CD4-positive, alpha-beta T cell treated with Interleukin-1 beta for 1 hour (primary cell): ENCODE data around the gene STIMATE.

Source experiments
- DNase-seq, 2 donors: peaks; one replicate each; pipeline ENCODE4 v3.0.0-alpha.2; 2020 to 2022

STIMATE gene

DNA sequence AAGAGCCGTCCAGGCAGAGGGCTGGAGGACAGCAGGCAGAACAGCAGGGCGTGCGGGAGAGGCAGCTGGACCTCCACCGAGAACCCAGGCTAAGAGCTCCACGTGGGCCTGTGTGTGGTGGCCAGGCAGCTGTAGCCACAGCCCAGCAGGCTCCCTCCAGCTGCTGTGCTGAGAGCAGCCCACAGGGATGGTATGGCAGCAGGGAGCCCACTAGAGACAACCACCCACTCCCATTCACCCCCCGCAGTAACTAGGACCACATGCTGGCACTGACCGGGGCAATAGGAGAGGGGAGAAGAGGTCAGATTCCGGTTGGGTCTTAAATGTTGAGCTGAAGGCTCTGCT lies 37.0 kb downstream of the STIMATE start:
- no peak for DNase-seq

DNA sequence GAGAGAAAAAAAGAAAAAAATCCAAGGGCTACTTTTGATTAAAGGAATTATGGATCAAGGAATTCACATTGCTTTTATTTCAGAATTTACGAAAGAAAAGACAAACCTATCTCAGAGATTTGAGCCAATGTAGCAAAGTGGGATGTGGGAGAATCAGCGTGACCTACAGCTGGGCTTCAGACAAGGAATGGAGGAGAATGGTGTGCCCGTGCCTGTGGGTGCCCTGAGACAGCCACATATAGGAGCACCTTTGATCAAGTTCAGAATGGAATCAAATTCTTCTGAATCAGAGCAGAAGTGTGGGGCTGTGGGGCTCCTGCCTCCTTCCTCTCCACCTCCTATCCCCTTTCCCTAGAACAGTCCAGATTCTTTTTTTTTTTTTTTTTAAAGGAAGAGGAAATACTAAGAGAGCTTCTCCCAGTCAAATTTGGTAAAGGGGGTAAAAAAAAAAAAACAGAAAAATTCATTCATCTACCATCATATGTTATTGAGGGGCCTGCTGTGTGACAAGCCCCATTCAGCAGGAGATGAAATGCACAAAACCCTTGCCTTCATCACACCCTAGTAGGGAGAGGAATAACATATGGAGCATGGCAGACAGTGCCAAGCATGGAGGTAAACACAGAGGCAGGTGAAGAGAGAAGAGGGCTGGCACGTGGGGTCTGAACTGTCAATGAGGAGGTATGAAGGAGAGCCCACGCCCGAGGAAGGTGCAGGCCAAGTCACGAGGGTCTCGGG lies 37.5 kb downstream of the STIMATE start:
- DNase-seq: no peak

GRCh38 chr3:52857864-52858263 lies 39.5 kb downstream of the STIMATE start:
- no peak for DNase-seq

DNA sequence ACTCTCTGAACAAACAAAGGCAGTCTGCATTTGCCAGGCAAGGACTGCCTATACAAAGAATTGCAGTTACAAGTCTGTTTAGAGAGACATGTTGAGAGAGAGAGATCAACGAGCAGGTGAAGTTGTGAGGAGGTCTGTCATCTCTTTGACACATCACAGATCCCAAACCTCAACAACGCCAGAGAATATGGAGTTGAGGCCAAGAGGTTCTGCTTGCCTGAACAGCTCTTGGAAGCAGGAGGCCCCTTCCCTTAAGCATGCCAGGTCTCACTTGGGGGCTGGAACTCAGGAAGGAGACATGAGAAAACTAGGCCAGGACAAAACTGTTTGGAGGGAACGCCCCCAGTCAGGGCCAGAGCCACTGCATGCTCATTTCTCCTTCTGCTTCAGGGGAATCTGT lies 40.2 kb downstream of the STIMATE start:
- no peak for DNase-seq

DNA sequence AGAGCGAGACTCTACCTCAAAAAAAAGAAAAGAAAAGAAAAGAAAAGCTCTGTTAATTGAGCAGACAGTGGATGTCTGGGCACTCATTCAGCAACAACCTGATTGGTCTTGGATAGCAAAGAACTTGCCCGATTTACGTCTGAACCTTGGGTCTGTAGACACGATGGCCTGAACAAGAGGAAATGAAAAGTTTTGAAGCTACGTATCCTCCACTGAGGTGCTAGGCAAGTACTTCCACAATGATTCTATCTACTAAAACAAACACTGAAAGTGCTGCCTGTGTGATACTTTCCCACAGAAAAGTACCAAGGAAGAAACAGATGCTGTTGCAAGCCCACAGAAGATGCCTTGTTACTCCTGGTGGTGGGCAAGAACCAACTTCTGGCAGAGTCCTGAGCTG lies 40.7 kb downstream of the STIMATE start:
- no peak for DNase-seq

DNA sequence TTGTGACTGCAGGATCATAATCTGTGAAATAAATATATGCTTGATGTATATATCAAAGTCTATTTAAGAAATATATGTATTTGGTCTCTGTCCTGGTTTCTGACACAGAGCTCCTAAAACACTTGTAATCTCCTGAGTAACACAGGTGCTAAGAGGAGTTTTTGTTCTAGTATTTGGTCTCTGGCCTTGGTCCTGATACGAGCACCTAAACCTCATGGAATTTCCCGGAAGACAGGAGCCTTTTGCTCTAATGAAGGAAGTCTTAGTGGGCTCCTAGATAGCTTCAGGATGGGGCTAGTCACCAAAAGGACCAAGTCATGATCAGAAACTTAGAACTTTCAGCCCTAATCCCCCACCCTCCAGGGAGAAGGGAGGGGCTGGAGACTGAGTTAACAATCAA lies 43.3 kb downstream of the STIMATE start:
- DNase-seq: no peak

GRCh38 chr3:52852419-52852818 lies 44.9 kb downstream of the STIMATE start:
- no peak for DNase-seq

- peak; percentile 16 to 34 for DNase-seq
Observed at GRCh38 chr3:52851348-52851747, 46.0 kb downstream of the STIMATE start.

DNA sequence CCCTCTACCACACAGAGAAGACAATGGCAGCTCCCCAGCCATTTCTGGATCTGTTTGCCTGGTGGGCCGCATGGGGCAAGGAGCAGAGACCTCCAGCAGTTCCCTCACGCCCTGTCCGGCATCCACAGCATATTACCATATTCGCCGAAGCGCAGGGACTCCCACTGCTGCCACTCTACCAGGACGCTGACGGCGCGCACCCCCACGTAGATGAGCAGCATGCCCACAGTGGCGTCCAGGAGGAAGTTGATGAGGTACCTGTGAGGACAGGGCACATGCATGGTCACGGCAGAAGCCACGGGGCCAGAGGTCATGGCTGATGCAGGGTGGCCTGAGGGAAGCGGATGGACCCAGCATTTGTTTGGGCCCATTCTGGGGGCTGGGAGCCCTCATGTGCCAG lies 47.7 kb downstream of the STIMATE start:
- DNase-seq: no peak

- DNase-seq: no peak
Observed at GRCh38 chr3:52848617-52849016, 48.7 kb downstream of the STIMATE start.

- DNase-seq: no peak
Observed at GRCh38 chr3:52847726-52848125, 49.6 kb downstream of the STIMATE start.

DNA sequence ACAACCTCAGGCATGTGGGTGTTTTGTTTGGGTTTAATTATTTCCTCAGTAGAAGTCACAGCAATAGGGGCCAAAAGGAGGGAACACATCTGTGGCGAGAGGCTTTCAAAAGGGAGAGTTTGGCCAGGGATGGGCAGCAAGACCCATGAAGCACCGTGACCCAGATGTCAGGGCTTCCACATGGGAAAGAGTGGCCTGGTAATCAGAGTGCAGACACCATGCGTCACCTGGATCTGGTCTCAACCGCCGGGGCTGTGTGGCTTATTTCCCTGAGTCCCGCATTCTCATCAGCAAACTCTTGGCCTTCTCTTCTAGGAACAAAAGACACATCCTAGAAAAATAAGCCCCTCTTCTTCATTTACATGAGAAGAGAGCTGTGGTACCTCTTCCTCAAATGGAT lies 50.1 kb downstream of the STIMATE start:
- no peak for DNase-seq

DNA sequence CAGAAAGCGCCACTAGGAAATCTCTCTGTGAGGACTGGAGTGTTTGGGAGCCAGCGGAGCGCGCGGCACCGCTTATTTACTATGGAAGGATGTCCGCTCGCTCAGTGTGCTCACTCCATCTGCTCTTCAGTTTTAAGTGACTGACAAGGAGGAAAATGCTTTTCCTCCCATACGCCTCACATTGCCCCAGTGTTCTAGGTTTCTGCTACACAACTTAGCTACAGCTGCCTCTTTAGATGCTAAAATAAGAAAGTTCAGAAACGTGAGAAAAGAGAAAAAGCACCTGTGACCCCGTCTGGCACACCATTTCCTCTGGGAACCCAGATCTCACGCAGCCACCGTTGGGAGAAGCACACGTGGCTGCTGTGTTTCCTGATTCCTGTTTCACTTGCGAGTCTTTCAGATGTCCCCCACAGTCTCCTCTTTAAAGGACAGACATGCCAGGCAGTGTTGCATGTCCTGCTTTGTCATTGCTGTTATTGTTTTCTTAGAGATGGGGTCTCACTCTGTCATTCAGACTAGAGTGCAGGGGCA lies 50.8 kb downstream of the STIMATE start:
- no peak for DNase-seq

DNA sequence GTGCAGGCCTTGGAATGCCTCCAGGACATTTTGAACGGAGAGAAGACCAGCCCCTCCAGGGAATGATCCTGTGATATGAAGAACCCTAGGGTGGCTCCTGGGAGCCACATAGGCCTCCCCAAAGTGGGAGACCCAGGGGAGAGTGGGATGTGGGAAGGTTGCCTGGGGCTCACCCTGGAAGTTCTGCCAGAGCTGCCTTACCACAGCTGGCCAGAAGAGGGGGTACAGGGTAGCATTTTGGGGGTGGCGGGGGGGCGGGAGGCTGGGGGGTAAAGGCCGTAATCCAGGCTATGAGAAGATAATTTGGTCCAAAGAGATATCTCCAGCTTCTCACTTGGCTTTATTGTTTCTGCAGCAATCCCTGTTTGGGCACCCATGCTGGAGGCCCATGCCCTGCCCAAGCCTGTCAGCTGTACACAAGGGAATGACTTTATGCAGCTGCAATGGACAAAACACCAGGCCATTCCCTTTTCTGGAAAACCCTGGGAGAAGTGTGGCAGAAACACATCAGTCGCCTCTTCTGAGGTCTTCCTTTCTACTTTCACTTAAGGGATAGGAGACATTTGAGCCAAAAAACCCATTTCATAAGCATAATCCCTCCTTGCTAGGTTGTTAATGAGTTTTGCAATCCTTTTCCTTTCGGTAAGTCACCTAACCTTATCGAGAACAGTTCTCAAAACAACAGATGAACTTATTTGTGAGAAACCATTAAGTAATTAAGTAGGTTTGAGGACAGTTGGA lies 51.5 kb downstream of the STIMATE start:
- DNase-seq: peak in 1 of 2 donors; percentile 7

DNA sequence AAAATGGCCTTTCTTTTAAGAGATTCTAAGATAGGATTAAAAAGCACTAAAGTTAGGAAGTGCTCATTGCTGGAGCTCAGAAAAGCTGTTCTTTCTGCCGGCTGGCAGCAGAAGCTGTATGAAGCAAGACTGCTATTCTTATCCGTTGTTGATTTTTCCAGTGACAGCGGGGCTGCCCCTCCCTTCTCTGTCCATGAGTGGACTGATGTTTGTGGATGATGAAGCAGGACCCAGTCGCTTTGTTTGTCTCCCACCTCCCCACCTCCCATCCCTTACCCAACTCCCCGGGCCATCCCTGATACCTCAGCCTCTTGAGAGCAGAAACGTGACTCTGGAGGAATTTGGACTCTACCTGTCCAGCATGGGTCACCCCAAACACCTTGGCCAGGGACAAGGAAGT lies 52.2 kb downstream of the STIMATE start:
- DNase-seq: no peak

GRCh38 chr3:52844290-52844975 lies 52.9 kb downstream of the STIMATE start:
- DNase-seq: no peak

DNA sequence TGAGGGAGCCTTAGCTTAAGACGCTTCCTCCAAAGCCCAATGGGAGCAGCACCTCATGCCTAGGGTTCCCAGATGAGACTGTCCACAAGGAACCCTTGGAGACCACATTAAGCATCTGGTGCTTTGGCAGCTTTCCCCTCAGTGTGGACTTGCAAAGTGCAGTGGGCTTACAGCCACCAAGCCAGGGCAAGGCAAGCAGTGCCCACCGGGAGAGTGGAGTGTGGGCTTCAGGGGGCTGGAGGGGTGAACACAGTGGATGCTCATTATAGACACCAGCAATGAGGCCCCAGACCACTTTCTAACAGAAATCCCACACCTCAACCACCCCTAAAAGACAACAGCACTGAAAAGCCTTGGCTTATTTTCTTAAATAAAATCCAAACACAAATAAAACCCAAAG lies 53.5 kb downstream of the STIMATE start:
- no peak for DNase-seq

GRCh38 chr3:52843108-52843865 lies 54.1 kb downstream of the STIMATE start:
- no peak for DNase-seq

DNA sequence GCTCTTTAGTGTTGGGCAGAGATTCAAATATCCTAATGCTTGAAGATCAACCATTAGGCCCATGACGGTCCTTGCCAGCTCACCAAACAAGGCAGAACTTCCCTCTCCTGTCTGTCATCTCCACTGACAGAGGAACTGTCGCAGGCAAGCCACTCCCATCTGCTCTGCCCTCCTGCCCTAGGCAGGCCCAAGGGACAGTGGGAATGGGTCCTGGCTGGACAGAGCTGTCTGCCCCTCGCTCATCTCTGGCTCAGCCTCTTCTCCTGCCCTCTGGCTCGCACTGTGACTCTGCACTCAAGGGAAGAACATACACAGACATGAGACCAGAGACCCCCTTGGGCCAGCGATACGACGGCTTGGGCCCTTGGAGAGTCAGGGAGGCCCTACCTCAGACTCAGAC lies 54.9 kb downstream of the STIMATE start:
- DNase-seq: no peak

DNA sequence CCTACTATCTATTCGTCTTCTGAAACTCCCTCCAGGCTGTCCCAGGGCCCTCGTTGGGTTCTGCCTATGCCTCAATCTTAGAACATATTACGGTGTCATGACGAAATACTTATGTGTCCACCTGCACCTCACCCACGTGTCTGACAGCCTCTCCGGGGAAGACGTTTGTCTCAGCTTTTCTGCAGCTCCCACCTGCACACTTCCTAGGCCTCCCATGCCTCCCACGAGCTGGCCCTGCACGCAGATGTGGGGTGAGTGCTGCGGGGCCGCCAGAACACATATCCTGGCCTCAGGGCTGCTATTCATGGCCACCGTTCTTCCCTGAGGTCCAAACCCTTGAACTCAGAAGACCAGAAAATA lies 55.4 kb downstream of the STIMATE start:
- DNase-seq: no peak

DNA sequence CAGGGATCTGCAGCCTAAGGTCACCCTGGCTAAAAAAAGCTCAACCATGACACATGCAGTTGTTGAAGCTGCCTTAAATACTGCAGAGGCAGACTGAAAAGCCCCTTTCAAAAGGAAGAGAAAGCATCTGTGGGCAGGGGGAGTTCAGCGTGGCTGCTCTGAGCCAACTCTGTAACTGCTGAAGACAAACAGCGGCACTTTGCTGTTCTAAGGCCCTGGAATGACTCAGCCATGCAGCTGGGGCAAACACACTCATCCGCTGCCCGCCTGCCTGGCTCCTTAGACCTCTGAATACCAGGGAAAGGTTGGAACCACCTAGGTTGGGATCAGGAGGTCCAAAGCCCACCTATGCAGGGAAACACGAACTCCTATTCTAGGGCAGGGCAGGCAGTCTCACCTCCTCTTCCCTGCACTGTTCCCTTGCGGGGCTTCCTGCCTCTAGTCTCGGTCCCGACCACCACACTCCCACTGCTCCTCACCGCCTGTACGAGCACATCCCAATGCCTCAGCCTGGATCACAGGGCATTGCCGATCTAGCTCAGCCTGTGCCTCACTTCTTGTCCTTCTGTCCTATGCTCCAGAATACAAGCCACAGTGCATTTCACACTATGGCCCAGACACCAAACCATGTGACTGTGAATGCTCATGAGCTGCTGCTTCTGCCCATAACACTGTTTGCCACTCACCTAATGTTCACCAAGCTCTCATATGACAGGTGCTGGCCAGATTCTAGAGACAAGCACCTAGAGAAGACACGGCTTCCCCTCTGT lies 56.0 kb downstream of the STIMATE start:
- no peak for DNase-seq

DNA sequence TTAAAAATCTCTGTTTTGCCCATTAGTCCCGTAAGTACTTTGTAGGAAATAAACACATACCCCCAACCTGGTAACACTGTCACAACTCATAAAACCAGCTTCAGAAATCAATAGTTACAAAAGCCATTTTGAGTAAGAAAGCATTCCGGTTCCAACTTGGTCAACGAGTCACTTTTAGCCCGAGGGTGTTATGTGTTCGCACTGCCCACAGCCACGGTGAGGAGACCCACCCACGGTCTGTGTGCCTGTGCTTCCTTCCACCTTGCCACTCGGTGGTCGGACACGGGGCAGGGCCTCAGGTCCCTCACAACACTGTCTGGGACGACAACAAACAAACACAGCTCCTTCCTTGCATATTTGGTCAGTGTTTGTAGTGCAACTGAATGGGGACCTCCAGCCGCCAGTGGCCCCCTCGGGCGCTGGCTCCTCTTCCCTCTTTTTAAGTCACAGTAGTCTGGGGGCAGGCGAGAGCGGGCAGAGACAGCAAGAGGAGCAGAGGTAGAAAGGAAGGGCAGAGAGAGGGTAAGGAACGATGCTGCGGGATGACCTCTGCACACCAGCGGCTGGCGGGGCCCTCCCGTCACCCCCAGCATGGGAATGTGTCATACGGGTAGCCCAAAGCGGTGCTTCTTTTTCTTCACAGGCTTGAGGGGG lies 57.3 kb downstream of the STIMATE start:
- no peak for DNase-seq
